ENCODE data around the gene MYL5.

The MYL5 gene

GRCh38 chr4:723751-724530, 49.6 kb downstream of the MYL5 start:
- Histone ChIP-seq H3K9me3 (ENCODE audit: control insufficient read depth, insufficient read depth, low read depth, low read length) (no peaks in the 10 kb centered on the region), H3K4me3 (ENCODE audit: low read depth, low read length) (no peak overlapping the region), H3K4me1 (ENCODE audit: control insufficient read depth, insufficient read depth, low read length) (0 out of 2 replicates have a peak, but pooled peaks cover 5% of the 10 kb centered on the region), H3K27ac (ENCODE audit: extremely low read depth, low read depth, low read length) (no peak overlapping the region), H3K36me3 (ENCODE audit: control insufficient read depth in 2 of 2, insufficient read depth in 1 of 2, low read length in 2 of 2) (peaks cover 0 to 33% of the 10 kb centered on the region in 2 experiments; a peak in 1 of 3 replicates)
- TF ChIP-seq ZNF2 (tag by site-specific recombination; IDR thresholded peaks at IDR 0.05) (no peak), TSHZ1 (tag by site-specific recombination; IDR thresholded peaks at IDR 0.05; ENCODE audit: borderline replicate concordance) (no peak), FEZF1 (tag by site-specific recombination; IDR thresholded peaks at IDR 0.05) (no peak), BCL6B (tag by site-specific recombination; IDR thresholded peaks at IDR 0.05) (no peak), HIC1 (tag by site-specific recombination; IDR thresholded peaks at IDR 0.05) (no peak)
- ChIA-PET CTCF (no interaction called here), POLR2A (no interaction called here)

GRCh38 chr4:725391-726234, 51.3 kb downstream of the MYL5 start:
- no peak overlapping the region for H3K27ac ChIP-seq (ENCODE audit: extremely low read depth, low read depth, low read length)
- no peaks in the 10 kb centered on the region for H3K9me3 ChIP-seq (ENCODE audit: control insufficient read depth, insufficient read depth, low read depth, low read length)
- no peak overlapping the region for H3K4me3 ChIP-seq (ENCODE audit: low read depth, low read length)
- 0 out of 2 replicates have a peak, but pooled peaks cover 5% of the 10 kb centered on the region for H3K4me1 ChIP-seq (ENCODE audit: control insufficient read depth, insufficient read depth, low read length)
- POLR2A ChIA-PET: no interaction called here
- peaks cover 0 to 31% of the 10 kb centered on the region in 2 experiments; a peak in 1 of 3 replicates for H3K36me3 ChIP-seq (ENCODE audit: control insufficient read depth in 2 of 2, insufficient read depth in 1 of 2, low read length in 2 of 2)
- CTCF ChIA-PET: no interaction called here
- TF ChIP-seq GLI2 (tag by site-specific recombination; IDR thresholded peaks at IDR 0.05; ENCODE audit: borderline replicate concordance, low read depth): no peak
- TF ChIP-seq ZNF701 (tag by site-specific recombination; IDR thresholded peaks at IDR 0.05): no peak
- TF ChIP-seq SP3 (tag by site-specific recombination; IDR thresholded peaks at IDR 0.05): no peak
- TF ChIP-seq ZNF366 (tag by site-specific recombination; conservative IDR thresholded peaks at IDR 0.05): no peak
- no peak for TF ChIP-seq FEZF1 (tag by site-specific recombination; IDR thresholded peaks at IDR 0.05)
- TF ChIP-seq ZNF843 (tag by site-specific recombination; IDR thresholded peaks at IDR 0.05): no peak
- no peak for TF ChIP-seq ZNF114 (tag by site-specific recombination; IDR thresholded peaks at IDR 0.05)
- TF ChIP-seq ZSCAN5A (tag by site-specific recombination; IDR thresholded peaks at IDR 0.05): no peak
- TF ChIP-seq ZNF658 (tag by site-specific recombination; IDR thresholded peaks at IDR 0.05): no peak
- no peak for TF ChIP-seq PRDM2 (tag by site-specific recombination; IDR thresholded peaks at IDR 0.05; ENCODE audit: borderline replicate concordance)
- TF ChIP-seq ZBTB8A (tag by site-specific recombination; IDR thresholded peaks at IDR 0.05): no peak
- no peak for TF ChIP-seq ZNF654 (tag by site-specific recombination; IDR thresholded peaks at IDR 0.05; ENCODE audit: low read depth)

Data from HEK293 (cell line).